GM12892 (cell line): ENCODE results near the gene PHLDA2.

Experiments
- DNase-seq: peaks from one replicate; pipeline ENCODE4 v3.0.0; 2011; ENCODE audit not compliant: insufficient read length
- FAIRE-seq: peaks from 2 replicates; lab custom pipeline; 2011; peaks lifted over from hg19 to GRCh38; lab: Jason Lieb, UNC
- POLR2A ChIP-seq: IDR thresholded peaks from 2 replicates; pipeline ENCODE4 v1.6.1; 2011; ENCODE audit warnings: low read depth, low read length, control low read depth
- POLR2AphosphoS5 ChIP-seq: IDR thresholded peaks from 2 replicates; pipeline ENCODE4 v1.6.1; 2011; ENCODE audit warnings: low read depth, low read length, control low read depth
- TAF1 ChIP-seq: IDR thresholded peaks from 2 replicates; pipeline ENCODE4 v1.6.1; 2011; ENCODE audit warnings: low read depth, mild to moderate bottlenecking, control low read depth, low read length, borderline replicate concordance

PHLDA2 gene

DNA sequence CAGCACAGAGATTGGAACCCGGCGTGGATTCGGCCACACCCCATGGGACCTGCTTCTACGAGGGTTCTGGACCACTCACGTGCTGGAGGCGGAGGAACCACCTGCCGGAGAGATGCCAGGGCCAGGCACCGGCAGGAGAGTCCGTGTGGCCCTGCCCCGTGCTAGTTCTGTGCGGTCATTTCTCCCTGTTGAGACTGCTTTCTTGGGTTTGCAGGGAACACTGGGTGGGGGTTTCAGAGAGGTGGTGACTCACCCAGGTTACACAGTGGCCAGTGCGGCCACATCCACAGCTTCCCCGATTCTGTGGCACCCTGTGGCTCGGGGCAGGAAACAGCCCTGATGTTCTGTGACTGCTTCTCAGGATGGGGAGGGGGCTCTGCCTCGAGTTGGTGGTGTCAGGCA lies 3.6 kb upstream of the PHLDA2 start:
- TF ChIP-seq TAF1, result no peak
- TF ChIP-seq POLR2A, result no peak
- TF ChIP-seq POLR2AphosphoS5, result no peak

DNA sequence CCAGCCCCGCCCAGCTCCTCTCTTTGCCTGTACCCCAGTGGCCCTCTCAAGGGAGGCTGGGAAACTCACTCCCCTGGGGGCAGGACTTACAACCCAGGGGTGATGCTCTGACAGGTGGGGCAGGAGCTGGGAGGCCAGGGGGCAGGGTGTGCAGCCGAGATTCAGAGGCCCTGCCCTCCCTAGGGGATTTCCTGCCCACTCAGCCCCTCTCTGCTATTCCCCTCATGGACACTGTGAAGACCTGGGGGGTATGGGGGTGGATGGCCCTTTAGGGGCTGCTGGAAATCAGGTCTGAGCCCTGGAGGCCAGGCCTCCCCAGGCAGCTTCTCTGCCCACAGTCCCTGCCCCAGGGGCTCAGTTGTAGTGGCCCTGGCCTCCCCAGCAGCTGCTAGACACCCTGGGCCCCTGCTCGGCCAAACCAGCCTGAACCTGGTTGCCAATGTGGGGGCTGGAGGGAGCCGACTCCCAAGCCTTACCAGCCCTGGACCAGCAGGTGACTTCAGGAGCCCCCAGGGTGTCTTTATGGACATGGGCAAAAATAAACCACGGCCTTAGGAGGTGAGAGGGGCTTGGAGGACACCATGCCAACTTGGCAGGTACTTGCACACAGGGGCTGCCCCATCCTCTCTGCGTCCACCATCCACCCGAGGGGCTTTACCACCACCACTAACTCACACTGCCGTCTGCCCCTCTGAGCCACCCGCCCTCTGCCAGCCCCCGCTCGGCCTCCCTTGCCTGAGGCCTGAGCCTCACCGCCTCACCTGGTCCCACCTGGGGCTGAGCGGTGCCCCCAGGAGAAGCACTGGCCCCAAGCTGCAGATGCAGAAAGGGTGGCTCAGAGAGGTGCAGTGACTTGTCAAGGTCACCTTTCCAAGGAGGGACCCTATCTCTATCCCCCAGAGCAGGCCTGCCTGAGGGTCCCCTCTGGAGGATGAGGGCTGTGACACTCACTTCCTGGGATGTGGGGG lies 2.8 kb upstream of the PHLDA2 start:
- TF ChIP-seq POLR2A (no peak), TAF1 (no peak), POLR2AphosphoS5 (no peak)
- DNase-seq, result no peak
- no peak for FAIRE-seq

More for the DNA sequence above, 3.6 kb upstream of the PHLDA2 start:
- FAIRE-seq, result no peak
- DNase-seq, result no peak

DNA sequence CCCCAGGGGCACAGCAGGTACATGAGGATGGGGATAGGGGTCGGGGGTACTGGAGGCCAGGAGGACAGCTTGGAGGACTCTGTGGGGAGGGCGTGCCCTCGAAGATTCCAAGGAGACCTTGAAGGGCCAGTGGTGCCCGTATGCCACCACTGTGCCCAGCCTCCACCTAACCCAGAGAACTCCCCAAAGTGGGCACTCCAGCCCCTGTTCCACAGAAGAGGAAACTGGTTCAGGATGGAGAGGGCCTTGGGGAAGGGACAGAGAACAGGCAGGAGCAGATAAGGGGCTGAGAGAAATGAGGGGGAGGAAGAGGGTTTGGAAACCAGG lies 2.2 kb upstream of the PHLDA2 start:
- FAIRE-seq, result no peak
- no peak for TF ChIP-seq POLR2A
- no peak for TF ChIP-seq TAF1
- no peak for TF ChIP-seq POLR2AphosphoS5
- DNase-seq, result no peak

DNA sequence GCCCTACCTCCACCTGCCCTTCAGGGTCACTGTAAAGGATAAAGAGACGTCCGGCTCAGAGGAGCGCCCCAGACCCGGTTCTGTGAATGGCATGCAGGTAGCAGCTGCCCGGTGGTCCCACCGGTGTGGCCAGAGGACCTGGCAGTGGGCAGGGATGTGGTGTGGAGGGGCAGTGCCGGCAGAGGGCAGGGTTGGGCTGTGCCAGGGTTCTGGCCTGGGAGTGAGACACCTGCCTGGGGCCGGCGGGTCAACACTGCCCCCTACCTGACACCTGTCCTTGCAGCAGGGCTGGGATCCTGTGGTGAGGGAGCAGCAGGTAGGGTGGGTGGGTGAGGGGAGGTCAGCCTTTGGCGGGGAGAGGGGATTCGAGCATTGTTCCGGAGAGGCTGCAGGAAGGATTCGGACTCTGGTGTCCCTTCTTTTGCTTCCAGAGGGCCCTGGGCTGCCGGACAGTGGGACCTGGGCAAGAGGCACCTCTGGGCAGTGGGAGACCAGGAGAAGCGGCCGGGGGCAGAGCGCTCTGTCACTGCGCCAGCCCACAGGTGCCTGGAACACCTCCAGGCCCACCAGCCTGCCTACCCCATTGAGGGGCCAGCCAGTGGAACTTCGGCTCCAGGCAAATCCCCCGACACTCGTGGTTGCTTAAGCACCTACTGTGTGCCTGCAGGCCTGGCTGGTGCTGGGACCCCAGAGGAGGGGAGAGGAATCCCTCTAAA lies 1.6 kb upstream of the PHLDA2 start:
- no peak for DNase-seq
- no peak for TF ChIP-seq POLR2A
- TF ChIP-seq POLR2AphosphoS5, result no peak
- TF ChIP-seq TAF1, result no peak
- FAIRE-seq, result peak; percentile 93

DNA sequence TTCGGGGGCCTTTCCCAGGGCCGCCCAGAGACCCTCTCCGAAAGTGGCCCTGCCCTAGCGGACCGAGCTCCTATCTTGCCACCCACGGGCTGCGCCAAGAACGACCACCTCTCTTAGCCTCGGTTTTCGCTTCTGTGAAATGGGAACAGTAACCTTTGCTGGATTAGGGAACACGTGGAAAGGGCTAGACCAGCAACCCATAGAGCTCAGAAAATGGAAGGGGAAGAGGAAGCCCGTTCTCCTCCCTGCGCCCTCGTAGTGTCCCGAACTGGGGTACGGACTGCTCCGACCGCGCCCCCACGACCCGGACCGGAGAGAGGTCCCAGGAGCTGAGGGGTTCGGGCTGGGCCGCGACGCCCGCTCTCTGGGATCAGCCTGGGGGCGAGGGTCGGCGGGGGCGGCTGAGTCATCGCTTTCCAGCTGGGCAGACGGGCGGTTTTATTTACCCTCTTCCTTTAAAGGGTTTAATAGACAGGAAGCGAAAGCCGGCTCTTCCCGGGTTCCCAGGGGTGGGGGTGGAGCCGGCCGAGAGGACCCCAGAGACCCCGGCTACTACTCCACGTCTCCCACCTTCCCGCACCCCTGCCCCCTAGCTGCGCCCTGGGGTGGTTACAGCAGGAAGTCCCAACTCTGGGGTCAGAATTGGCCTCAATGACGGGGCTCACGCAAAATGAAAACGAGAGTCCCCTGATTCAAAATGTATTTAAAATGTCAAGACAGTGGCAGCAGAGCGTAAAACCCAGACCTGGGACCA lies 907 bp upstream of the PHLDA2 start:
- no peak for TF ChIP-seq POLR2AphosphoS5
- TF ChIP-seq TAF1, result no peak
- TF ChIP-seq POLR2A, result no peak
- DNase-seq (no peak), FAIRE-seq (peak; percentile 53)

DNA sequence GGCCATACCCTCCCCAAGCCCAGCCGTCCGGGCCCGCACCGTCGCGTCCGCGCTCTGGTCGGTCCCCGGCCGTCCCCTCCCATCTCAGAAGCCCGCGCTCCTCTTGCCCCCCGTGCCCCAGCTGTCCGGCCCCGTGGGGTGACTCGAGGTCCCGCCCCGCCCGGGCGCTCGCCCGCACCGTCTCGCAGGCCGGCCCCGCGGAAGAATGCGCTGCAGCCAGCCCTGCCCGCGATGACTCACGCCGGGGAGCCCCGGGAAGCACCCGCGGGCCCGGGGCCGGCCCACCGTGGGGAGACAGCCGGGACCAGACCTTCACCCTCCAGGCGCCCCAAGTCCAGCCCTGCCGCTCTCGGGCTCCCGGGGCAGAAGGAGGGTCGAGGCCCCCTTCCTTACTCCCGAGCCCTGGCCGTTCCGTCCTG lies 320 bp upstream of the PHLDA2 start:
- DNase-seq (no peak), FAIRE-seq (no peak)
- no peak for TF ChIP-seq POLR2AphosphoS5
- no peak for TF ChIP-seq TAF1
- TF ChIP-seq POLR2A, result no peak

DNA sequence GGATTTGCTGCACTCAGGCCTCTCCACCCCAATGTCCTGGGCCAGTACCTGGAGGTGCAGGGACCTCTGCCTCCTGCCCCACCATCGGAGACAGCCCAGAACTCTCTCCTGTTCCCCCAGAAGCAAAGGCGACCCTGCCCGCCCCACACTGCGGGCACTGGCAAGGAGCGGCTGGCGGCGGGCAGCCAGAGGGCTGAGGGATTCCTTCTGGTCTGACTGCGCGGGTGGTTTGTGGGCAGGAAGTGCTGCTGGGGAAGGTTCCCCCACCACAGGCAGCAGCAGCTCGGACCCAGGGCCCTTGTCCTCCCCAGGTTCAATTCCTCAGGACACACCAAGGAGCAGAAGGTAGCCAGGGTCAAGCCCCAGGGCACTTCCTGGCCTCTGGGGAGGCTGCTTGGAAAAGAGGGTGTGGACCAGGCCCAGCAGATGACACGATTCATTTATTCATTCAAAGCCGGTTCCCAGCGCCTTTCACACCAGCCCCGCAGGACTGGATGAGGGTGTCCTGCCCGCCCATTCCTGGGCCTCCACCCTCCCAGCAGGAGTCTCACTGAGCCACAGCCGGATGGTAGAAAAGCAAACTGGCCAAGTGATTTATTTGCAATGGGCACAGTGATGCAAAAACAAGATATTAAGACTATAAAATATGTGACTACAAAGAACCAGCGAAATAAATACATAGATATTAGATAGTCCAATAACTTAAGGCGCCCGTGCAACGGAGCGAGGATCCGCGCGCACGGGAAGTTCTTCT lies 1.2 kb downstream of the PHLDA2 start:
- no peak for DNase-seq

DNA sequence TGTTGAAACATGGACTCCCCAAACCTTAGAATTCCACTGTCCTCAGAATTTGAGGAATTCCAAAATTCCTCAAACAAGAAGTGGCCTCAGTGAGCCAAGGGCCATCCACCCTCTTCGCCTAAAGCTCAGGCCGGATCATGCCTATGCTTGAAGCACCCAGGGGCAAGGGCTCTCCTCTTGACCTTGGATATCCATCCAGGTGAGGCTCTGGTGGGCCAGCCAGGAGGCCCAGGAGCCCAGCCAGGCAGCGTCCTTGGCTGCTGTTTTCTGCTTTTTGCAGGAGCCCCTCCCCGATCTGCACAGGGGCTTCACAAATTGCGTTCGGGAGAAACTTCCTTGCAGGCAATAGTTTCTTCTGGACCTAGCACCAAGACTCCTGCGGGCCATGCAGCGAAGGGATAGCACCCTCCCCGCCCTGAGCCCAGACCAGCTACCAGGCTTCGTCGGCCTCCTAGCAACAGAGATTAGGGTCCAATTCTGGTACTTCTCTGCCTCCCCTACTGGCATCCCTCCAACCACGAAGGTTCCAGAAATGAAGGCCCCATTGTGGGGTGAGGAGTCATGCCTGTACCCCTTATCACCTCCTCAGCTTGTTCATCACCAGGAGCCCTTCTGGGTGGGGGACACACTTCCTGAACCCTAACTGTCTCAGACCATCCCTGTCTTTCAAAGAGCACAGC lies 2.0 kb downstream of the PHLDA2 start:
- FAIRE-seq, result no peak

More for the DNA sequence above, 1.2 kb downstream of the PHLDA2 start:
- TF ChIP-seq POLR2A (no peak), POLR2AphosphoS5 (no peak), TAF1 (no peak)
- FAIRE-seq, result no peak

DNA sequence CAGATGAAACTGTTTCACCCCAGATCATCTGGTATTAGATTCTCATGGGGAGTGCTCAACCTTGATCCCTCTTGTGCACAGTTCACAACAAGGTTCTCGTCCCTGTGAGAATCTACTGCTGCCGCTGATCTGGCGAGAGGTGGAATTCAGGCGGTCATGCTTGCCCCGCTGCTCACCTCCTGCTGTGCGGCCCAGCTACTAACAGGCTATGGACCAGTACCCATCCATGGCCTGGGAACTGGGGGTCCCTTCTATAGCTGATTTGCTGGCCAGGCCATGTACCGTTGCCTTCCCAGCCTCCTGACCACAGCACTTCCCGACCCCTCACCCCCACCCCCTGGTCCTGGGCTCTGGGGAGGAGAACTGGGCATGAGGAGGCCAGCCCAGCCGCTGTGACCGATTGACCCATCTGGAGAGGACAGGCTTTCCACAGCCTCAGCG lies 2.6 kb downstream of the PHLDA2 start:
- no peak for DNase-seq
- no peak for TF ChIP-seq POLR2AphosphoS5
- no peak for TF ChIP-seq POLR2A
- TF ChIP-seq TAF1, result no peak
- FAIRE-seq, result no peak

More for the DNA sequence above, 2.0 kb downstream of the PHLDA2 start:
- no peak for DNase-seq
- TF ChIP-seq POLR2A (no peak), POLR2AphosphoS5 (no peak), TAF1 (no peak)
